ENCODE results near the gene TRABD2A.

GRCh38 chr2:84924173-84925106, 43.6 kb upstream of the TRABD2A start:
- no peak for TF ChIP-seq EZH2 (IDR thresholded peaks at IDR 0.05; ENCODE audit: low read length, missing control alignments)
- no peak for TF ChIP-seq CTCF (conservative IDR thresholded peaks at IDR 0.05 in 1 of 2, IDR thresholded peaks at IDR 0.05 in 1 of 2; ENCODE audit: low read depth in 1 of 2, low read length in 2 of 2)
